Loucy (cell line): ENCODE data around the gene SPATS2.
A peak's percentile ranks its signal among the peaks of the same experiment; 100 is the strongest.

Experiments used
- H2AFZ ChIP-seq: fragments of 200-600 bp; sonication (generic); 2 replicates; pipeline ENCODE4 v1.6.0; 2016; ENCODE audit warnings: antibody characterized with exemption, mild to moderate bottlenecking, low read length, moderate library complexity
- H3F3A ChIP-seq: fragments of 200-600 bp; 2 replicates; pipeline ENCODE4 v1.6.0; 2016; ENCODE audit warnings: antibody characterized with exemption, low read depth, mild to moderate bottlenecking
- H3K27me3 ChIP-seq: fragments of 200-600 bp; sonication (generic); 2 replicates; pipeline ENCODE4 v1.6.1; 2014; ENCODE audit warnings: low read length, mild to moderate bottlenecking; ENCODE audit not compliant: insufficient read depth, poor library complexity, severe bottlenecking
- H3K36me3 ChIP-seq: fragments of 200-600 bp; sonication (generic); 2 replicates; pipeline ENCODE4 v1.6.1; 2016; ENCODE audit warnings: low read length; ENCODE audit not compliant: insufficient read depth
- H3K4me1 ChIP-seq: fragments of 200-600 bp; sonication (generic); 2 replicates; pipeline ENCODE4 v1.5.1; 2014; ENCODE audit warnings: low read length, mild to moderate bottlenecking; ENCODE audit not compliant: insufficient read depth, poor library complexity, severe bottlenecking
- H3K4me2 ChIP-seq: fragments of 200-600 bp; sonication (generic); 2 replicates; pipeline ENCODE4 v1.6.0; 2014; ENCODE audit warnings: antibody characterized with exemption, low read length, low read depth, mild to moderate bottlenecking; ENCODE audit not compliant: poor library complexity, severe bottlenecking
- H3K4me3 ChIP-seq: fragments of 200-600 bp; sonication (generic); 2 replicates; pipeline ENCODE4 v1.5.1; 2014; ENCODE audit warnings: low read length, mild to moderate bottlenecking, mixed read lengths; ENCODE audit not compliant: poor library complexity, severe bottlenecking
- H3K79me2 ChIP-seq: fragments of 200-600 bp; sonication (generic); 2 replicates; pipeline ENCODE4 v1.6.1; 2014; ENCODE audit warnings: low read length; ENCODE audit not compliant: insufficient read depth
- H3K9ac ChIP-seq: fragments of 200-600 bp; sonication (generic); 2 replicates; pipeline ENCODE4 v1.6.0; 2014; ENCODE audit warnings: mild to moderate bottlenecking, low read depth, low read length, moderate library complexity; ENCODE audit not compliant: poor library complexity, severe bottlenecking
- H3K9me2 ChIP-seq: fragments of 200-600 bp; sonication (generic); replicated peaks from 2 replicates; pipeline ENCODE4 v1.6.1; 2016; ENCODE audit warnings: low read depth, low read length, mixed read lengths
- H3K9me3 ChIP-seq: fragments of 200-600 bp; sonication (generic); 2 replicates; pipeline ENCODE4 v1.6.1; 2014; ENCODE audit warnings: mild to moderate bottlenecking, antibody characterized with exemption, low read length, low read depth; ENCODE audit not compliant: insufficient read depth
- H4K20me1 ChIP-seq: fragments of 200-600 bp; sonication (generic); 2 replicates; pipeline ENCODE4 v1.6.0; 2014; ENCODE audit warnings: antibody characterized with exemption, low read length, mild to moderate bottlenecking; ENCODE audit not compliant: insufficient read depth, poor library complexity, severe bottlenecking
- EZH2phosphoT487 ChIP-seq: fragments of 200-600 bp; IDR thresholded peaks from 2 replicates; pipeline ENCODE4 v1.6.1; 2018; ENCODE audit warnings: antibody characterized with exemption, mild to moderate bottlenecking, moderate library complexity, borderline replicate concordance
- TF ChIP-seq, protein P1 (sequence below): fragments of 200-600 bp; sonication (generic); conservative IDR thresholded peaks from 2 replicates; pipeline ENCODE4 v1.5.1; 2014; ENCODE audit warnings: mild to moderate bottlenecking, antibody characterized with exemption, low read length

SPATS2 gene

DNA sequence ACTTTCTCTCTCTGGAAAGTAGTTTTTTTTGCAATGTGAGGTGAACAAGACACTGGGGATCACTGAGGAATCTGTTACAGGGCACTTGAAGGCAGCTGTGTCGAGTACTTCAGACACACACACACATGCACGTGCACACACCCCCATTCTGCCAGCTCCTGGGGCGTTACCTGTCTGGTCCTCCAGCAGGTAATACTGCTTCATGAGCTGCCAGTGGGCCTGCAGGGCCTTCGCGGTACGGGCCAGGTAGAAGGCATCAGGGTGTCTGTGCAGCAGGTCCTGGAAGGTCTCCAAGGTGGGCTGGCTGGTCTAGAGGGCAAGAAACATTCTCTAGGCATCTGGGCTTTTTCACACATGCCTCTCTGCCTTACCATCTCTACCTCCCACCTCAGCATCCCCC, 195.6 kb downstream of the SPATS2 start:
- Histone ChIP-seq H3K4me2 (no peak overlapping the region), H3K36me3 (peaks cover 44% of the 10 kb centered on the region), H3K9me2 (no peaks in the 10 kb centered on the region), H3F3A (no peaks in the 10 kb centered on the region), H3K27me3 (no peaks in the 10 kb centered on the region), H4K20me1 (peaks cover 16% of the 10 kb centered on the region), H2AFZ (no peak overlapping the region), H3K79me2 (peaks cover 34% of the 10 kb centered on the region), H3K4me1 (peaks cover 38% of the 10 kb centered on the region), H3K9me3 (no peaks in the 10 kb centered on the region), H3K9ac (no peak overlapping the region), H3K4me3 (no peak overlapping the region)
- TF ChIP-seq EZH2phosphoT487 = no peak
- TF ChIP-seq, protein P1, sequence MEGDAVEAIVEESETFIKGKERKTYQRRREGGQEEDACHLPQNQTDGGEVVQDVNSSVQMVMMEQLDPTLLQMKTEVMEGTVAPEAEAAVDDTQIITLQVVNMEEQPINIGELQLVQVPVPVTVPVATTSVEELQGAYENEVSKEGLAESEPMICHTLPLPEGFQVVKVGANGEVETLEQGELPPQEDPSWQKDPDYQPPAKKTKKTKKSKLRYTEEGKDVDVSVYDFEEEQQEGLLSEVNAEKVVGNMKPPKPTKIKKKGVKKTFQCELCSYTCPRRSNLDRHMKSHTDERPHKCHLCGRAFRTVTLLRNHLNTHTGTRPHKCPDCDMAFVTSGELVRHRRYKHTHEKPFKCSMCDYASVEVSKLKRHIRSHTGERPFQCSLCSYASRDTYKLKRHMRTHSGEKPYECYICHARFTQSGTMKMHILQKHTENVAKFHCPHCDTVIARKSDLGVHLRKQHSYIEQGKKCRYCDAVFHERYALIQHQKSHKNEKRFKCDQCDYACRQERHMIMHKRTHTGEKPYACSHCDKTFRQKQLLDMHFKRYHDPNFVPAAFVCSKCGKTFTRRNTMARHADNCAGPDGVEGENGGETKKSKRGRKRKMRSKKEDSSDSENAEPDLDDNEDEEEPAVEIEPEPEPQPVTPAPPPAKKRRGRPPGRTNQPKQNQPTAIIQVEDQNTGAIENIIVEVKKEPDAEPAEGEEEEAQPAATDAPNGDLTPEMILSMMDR = no peak

DNA sequence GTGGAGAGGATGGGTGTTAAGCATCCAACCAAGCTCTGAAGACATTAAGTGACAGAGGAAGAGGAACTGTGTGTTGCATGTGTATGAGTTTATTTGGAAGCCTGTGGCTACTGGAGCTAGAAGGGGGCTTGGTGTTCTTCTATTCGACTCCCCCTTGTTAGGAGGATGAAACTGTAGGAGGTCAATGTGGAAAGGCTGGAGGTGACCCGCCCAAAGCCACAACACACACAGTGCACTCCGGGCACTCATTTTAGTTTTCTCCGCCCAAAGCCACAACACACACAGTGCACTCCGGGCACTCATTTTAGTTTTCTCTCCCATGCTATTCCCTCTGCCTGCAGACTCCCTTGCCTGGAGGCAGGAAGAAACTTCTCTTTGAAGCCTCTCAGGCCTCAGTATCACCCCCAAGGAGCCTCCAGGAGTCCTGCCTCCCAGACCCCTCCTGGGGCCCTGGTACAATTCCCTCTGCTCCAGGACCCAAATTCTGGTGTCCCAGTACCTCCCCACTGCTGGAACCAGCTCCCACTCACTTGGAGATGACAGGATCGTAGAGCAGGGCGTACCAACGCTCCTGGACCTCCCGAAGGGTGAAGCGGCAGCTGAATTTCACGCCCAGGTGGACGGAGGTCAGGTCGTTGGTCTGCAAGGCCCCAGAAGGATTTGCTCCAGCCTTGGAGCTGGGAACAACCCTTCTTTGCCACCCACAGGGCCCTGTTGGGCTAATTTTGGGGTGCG, 196.9 kb downstream of the SPATS2 start:
- Histone ChIP-seq H3K4me3 (peak overlapping the region; percentile 100), H3K9me2 (no peaks in the 10 kb centered on the region), H4K20me1 (peaks cover 24% of the 10 kb centered on the region), H3K79me2 (peaks cover 45% of the 10 kb centered on the region), H3K4me2 (peak overlapping the region; percentile 100), H3K36me3 (peaks cover 36% of the 10 kb centered on the region), H3K4me1 (peaks cover 44% of the 10 kb centered on the region), H3F3A (no peaks in the 10 kb centered on the region), H2AFZ (no peak overlapping the region), H3K9ac (peak overlapping the region; percentile 97), H3K9me3 (no peaks in the 10 kb centered on the region), H3K27me3 (no peaks in the 10 kb centered on the region)
- TF ChIP-seq, protein P1 = no peak
- TF ChIP-seq EZH2phosphoT487 = no peak

DNA sequence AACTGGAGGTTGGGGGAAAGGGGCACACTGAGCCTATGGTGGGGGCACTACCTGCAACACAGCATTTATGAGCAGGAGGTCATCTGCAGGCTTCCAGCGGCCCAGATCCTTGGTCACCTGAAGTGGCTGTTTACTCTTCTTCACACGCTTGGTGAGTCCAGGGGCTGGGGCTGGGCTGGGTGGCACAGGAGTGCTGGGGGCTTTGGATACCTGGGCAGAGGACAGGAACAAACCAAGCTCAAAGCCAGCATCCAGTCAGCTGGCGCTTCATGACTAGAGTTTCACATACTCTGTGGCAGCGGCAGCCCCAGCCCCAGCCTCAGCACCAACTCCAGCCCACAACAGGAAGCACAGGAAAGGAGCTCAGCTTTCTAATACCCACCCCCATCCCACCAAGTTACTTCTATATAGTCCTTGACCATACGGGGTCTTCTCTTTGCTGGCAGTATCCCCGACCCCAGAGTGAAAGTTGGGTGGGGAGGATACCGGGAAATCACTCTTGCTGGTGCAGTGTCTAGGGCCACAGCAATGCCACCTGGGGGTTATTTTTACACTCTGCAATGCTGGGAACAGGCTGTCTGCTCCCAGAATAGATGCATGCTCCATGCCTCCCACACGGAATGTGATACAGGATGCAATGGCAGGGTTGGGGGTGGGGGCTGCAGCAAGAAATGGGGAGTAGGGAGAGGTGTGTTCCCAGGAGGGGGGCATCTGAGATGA, 197.6 kb downstream of the SPATS2 start:
- Histone ChIP-seq H3K4me3 (peak overlapping the region; percentile 100), H3K9ac (peak overlapping the region; percentile 97), H4K20me1 (peaks cover 24% of the 10 kb centered on the region), H3K9me3 (no peaks in the 10 kb centered on the region), H3F3A (no peaks in the 10 kb centered on the region), H3K4me2 (peak overlapping the region; percentile 100), H3K4me1 (peaks cover 44% of the 10 kb centered on the region), H3K9me2 (no peaks in the 10 kb centered on the region), H3K79me2 (peaks cover 46% of the 10 kb centered on the region), H3K36me3 (peaks cover 29% of the 10 kb centered on the region), H3K27me3 (no peaks in the 10 kb centered on the region), H2AFZ (no peak overlapping the region)
- no peak for TF ChIP-seq EZH2phosphoT487
- TF ChIP-seq, protein P1 = no peak; the same call in 1 of the 2 replicates
